HG03039 (cell line): ENCODE data around the gene RFC4.

Experiments used
- ATAC-seq: cut with Tn5 transposase; IDR thresholded peaks from one replicate; pipeline ENCODE4 v1.9.1; 2021; ENCODE audit warnings: mild to moderate bottlenecking, moderate library complexity; ENCODE audit not compliant: unreplicated experiment

The RFC4 gene

DNA sequence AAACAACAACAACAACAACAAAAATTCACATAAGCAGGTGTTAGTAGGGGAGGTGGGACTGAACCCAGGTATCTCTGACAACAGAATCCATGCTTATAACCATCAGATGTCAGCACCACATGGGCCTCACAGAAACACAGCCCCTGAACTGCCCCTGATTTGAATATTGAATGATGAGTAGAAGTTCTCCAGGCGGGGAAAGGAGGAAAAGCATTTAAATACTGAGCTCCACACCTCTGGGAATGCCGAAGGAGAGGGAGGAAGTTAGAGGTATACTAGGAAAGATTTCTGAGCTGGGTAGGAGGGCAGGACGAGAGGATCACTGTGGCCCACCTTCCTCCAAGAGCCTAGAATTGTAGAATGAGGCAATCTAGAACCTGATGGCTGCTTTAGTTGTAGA lies 54.8 kb downstream of the RFC4 start:
- ATAC-seq: no peak

DNA sequence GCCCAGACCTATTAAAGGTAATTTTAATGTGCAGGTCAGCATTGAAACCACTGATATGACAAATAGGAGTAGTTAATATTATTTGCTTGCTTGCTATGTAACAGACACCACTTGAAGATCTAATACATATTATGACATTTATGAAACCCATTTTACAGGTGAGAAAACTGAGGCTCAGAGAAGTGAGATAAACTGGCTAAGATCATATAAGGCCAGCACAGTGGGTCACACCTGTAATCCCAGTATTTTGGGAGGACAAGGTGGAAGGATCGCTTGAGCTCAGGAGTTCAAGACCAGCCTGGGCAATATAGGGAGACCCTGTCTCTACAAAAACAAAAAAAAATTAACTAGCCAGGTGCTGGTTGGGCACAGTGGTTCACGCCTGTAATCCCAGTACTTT lies 56.0 kb downstream of the RFC4 start:
- no peak for ATAC-seq

DNA sequence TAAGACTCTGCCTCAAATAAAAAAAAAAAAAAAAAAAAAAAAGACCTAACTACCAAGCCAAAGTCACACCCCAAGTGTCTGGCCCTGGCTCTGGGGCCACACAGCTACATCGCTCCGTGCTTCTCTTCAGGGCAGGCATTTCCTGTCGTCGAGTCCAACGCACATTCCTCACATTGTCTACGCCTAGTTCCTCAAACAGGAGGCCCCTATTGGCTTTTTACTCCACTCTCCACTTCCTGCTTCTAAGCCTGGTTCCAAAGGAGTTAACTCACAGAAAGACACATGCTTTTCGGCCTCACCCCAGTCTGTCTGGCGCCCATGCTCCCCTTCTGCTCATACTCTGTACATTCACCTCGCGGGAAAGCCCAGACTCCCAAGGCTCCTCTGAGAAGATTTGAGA lies 60.3 kb downstream of the RFC4 start:
- ATAC-seq: no peak

DNA sequence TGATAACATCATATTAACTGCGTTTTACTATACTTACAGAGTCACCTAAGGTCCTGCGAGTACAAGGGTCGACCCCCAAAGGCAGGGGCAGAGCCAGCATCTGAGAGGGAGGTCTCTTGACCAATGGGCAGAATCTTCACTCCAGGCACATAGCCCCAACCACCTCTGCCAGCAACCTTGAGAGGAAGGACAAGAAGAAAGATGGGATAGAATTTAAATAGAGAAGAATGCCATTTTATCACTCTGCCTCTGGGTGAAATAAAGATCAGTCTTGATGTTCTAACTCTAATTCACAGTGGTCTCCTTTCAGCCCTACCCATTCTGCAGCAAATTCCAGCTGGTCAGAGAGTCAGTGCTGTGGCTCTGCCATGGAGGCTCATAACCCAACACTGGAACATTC lies 62.6 kb downstream of the RFC4 start:
- ATAC-seq: no peak

DNA sequence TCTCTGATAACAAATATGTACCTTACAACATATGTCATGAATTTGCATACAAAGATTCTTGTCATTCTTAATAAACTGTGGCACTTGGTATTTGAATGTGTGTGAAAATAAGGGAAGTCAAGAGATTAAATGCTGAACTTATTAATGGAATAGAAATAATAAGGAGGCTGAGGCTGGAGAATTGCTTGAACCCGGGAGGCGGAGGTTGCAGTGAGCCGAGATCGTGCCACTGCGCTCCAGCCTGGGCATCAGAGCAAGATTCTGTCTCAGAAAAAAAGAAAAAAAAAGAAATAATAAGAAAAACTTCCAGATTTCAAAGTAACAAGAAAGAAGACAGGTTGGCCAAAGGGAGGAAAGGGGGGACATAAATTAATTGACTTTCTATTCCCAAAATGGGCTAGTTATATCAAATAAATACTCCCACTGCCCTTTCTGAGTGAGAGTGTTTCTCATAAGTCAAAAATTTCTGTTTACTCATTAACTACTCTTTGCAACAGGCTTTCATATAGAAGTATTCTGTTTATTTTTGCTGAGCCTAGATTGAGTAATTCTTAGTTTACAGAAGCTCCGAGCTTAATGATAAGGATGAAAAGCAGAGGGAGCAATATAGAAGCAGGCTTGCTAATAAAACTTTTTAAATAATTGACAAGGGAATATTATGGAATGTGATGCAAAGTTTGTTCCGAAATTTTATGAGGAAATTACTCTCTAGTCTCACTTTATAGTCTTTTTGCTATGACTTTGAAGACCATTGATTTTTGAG lies 63.5 kb downstream of the RFC4 start:
- ATAC-seq: no peak
